HAP-1 (cell line): Measurements from ENCODE around the gene CCDC167.
A peak's percentile ranks its signal among the peaks of the same experiment; 100 is the strongest.
"Not testable (repeated sequence)": the region's sequence is repeated elsewhere in the genome, so short reads cannot be mapped to it uniquely, and the experiment has no call there.

ENCODE experiments used
- DNase-seq, 2 experiments: peaks; one replicate each; pipeline ENCODE4 v3.0.0-alpha.2; 2016 to 2020; ENCODE audit warnings: low spot score in 2 of 2
- H3K27me3 ChIP-seq: fragments of 250-450 bp; sonication (Bioruptor Pico); 2 replicates; pipeline ENCODE4 v1.5.1; 2020; ENCODE audit warnings: low read depth, mild to moderate bottlenecking, moderate library complexity
- H3K36me3 ChIP-seq: fragments of 250-450 bp; sonication (Bioruptor Pico); replicated peaks from 2 replicates; pipeline ENCODE4 v1.5.1; 2020; ENCODE audit warnings: mild to moderate bottlenecking
- H3K4me1 ChIP-seq: fragments of 250-450 bp; sonication (Bioruptor Pico); 2 replicates; pipeline ENCODE4 v1.5.1; 2020; ENCODE audit warnings: mild to moderate bottlenecking
- H3K4me3 ChIP-seq: fragments of 250-450 bp; sonication (Bioruptor Pico); 2 replicates; pipeline ENCODE4 v1.5.1; 2020; ENCODE audit warnings: mild to moderate bottlenecking, moderate library complexity
- H3K9me3 ChIP-seq: fragments of 250-450 bp; sonication (Bioruptor Pico); 2 replicates; pipeline ENCODE4 v1.5.1; 2020; ENCODE audit warnings: mild to moderate bottlenecking, moderate library complexity
- in situ Hi-C: fragments of 300-500 bp; cut with MboI; formaldehyde crosslinking; loops from 3 replicates; pipeline ENCODE4 v1.14.3; 2020; ENCODE audit warnings: low sequenced_read_pairs, inconsistent platforms, mixed read lengths

Gene CCDC167

GRCh38 chr6:37511910-37512399 lies 12.3 kb upstream of the CCDC167 start:
- no peaks in the 10 kb centered on the region for H3K27me3 ChIP-seq
- H3K4me3 ChIP-seq: no peak overlapping the region
- no peak for DNase-seq
- no peaks in the 10 kb centered on the region for H3K36me3 ChIP-seq
- no peaks in the 10 kb centered on the region for H3K9me3 ChIP-seq
- H3K4me1 ChIP-seq: peaks cover 12% of the 10 kb centered on the region
- in situ Hi-C loops: no loop called here

GRCh38 chr6:37511201-37511600 lies 11.5 kb upstream of the CCDC167 start:
- DNase-seq: no peak
- Histone ChIP-seq H3K9me3 (no peaks in the 10 kb centered on the region), H3K4me3 (no peak overlapping the region), H3K36me3 (no peaks in the 10 kb centered on the region), H3K27me3 (no peaks in the 10 kb centered on the region), H3K4me1 (peaks cover 7% of the 10 kb centered on the region)
- in situ Hi-C loops: no loop called here

GRCh38 chr6:37507690-37508421 lies 8.2 kb upstream of the CCDC167 start:
- Histone ChIP-seq H3K27me3 (no peaks in the 10 kb centered on the region), H3K9me3 (no peaks in the 10 kb centered on the region), H3K36me3 (no peaks in the 10 kb centered on the region), H3K4me3 (no peak overlapping the region), H3K4me1 (no peaks in the 10 kb centered on the region)
- DNase-seq: no peak
- in situ Hi-C loops: no loop called here

GRCh38 chr6:37507077-37507476 lies 7.4 kb upstream of the CCDC167 start:
- Histone ChIP-seq H3K27me3 (no peaks in the 10 kb centered on the region), H3K4me3 (no peak overlapping the region), H3K4me1 (no peaks in the 10 kb centered on the region), H3K36me3 (no peaks in the 10 kb centered on the region), H3K9me3 (no peaks in the 10 kb centered on the region)
- DNase-seq: no peak
- in situ Hi-C loops: no loop called here

GRCh38 chr6:37506479-37506878 lies 6.8 kb upstream of the CCDC167 start:
- in situ Hi-C loops: no loop called here
- no peaks in the 10 kb centered on the region for H3K27me3 ChIP-seq
- H3K4me1 ChIP-seq: no peaks in the 10 kb centered on the region
- H3K4me3 ChIP-seq: no peak overlapping the region
- no peaks in the 10 kb centered on the region for H3K36me3 ChIP-seq
- no peak for DNase-seq
- no peaks in the 10 kb centered on the region for H3K9me3 ChIP-seq

- Histone ChIP-seq H3K4me3 (no peak overlapping the region), H3K9me3 (no peaks in the 10 kb centered on the region), H3K27me3 (no peaks in the 10 kb centered on the region), H3K4me1 (peaks cover 6% of the 10 kb centered on the region), H3K36me3 (no peaks in the 10 kb centered on the region)
- no peak for DNase-seq
- in situ Hi-C loops: no loop called here
Observed at GRCh38 chr6:37504024-37504423, 4.3 kb upstream of the CCDC167 start.

- Histone ChIP-seq H3K4me1 (peaks cover 7% of the 10 kb centered on the region), H3K9me3 (no peaks in the 10 kb centered on the region), H3K36me3 (no peaks in the 10 kb centered on the region), H3K4me3 (no peak overlapping the region), H3K27me3 (no peaks in the 10 kb centered on the region)
- in situ Hi-C loops: no loop called here
- DNase-seq: no peak
Observed at GRCh38 chr6:37503309-37503965, 3.7 kb upstream of the CCDC167 start.

- Histone ChIP-seq H3K9me3 (no peaks in the 10 kb centered on the region), H3K4me1 (peaks cover 7% of the 10 kb centered on the region), H3K36me3 (no peaks in the 10 kb centered on the region), H3K27me3 (no peaks in the 10 kb centered on the region), H3K4me3 (no peak overlapping the region)
- DNase-seq: no peak
- in situ Hi-C loops: no loop called here
Observed at GRCh38 chr6:37502703-37503291, 3.1 kb upstream of the CCDC167 start.

GRCh38 chr6:37501632-37502491 lies 2.2 kb upstream of the CCDC167 start:
- no peaks in the 10 kb centered on the region for H3K36me3 ChIP-seq
- in situ Hi-C loops: no loop called here
- no peaks in the 10 kb centered on the region for H3K9me3 ChIP-seq
- DNase-seq: no peak
- peaks cover 7% of the 10 kb centered on the region for H3K4me1 ChIP-seq
- H3K4me3 ChIP-seq: no peak overlapping the region
- H3K27me3 ChIP-seq: no peaks in the 10 kb centered on the region

- H3K4me3 ChIP-seq, H3K4me1 ChIP-seq, H3K36me3 ChIP-seq, DNase-seq, H3K27me3 ChIP-seq, H3K9me3 ChIP-seq, in situ Hi-C loops: not testable (repeated sequence)
Observed at GRCh38 chr6:37500904-37501303, 1.2 kb upstream of the CCDC167 start.

GRCh38 chr6:37500294-37500608 lies 558 bp upstream of the CCDC167 start:
- in situ Hi-C loops: no loop called here

GRCh38 chr6:37496951-37497885 lies 2.5 kb downstream of the CCDC167 start:
- H3K36me3 ChIP-seq: no peaks in the 10 kb centered on the region
- H3K4me1 ChIP-seq: peaks cover 7% of the 10 kb centered on the region
- H3K4me3 ChIP-seq: no peak overlapping the region
- H3K27me3 ChIP-seq: no peaks in the 10 kb centered on the region
- DNase-seq: no peak
- in situ Hi-C loops: no loop called here
- H3K9me3 ChIP-seq: no peaks in the 10 kb centered on the region

More at GRCh38 chr6:37500294-37500608, 558 bp upstream of the CCDC167 start:
- DNase-seq: no peak
- no peaks in the 10 kb centered on the region for H3K36me3 ChIP-seq
- H3K27me3 ChIP-seq: no peaks in the 10 kb centered on the region
- peak overlapping the region; percentile 51 for H3K4me3 ChIP-seq
- H3K9me3 ChIP-seq: no peaks in the 10 kb centered on the region
- peaks cover 7% of the 10 kb centered on the region for H3K4me1 ChIP-seq
